ENCODE data around the gene IRF2BP1. TPM values are rescaled to one million over a fixed set of nuclear protein-coding genes. Genes with fewer than 3 reads are reported as not detected.

Gene IRF2BP1
- total and polyA plus RNA-seq, 2 donors (not counting 1 experiment from before 2014, with no cell fraction given), result 4.0 to 23.1 TPM

GRCh38 chr19:45852983-45853382 lies 33.0 kb downstream of the IRF2BP1 start:
- no peaks in the 10 kb centered on the region for H3K9me3 ChIP-seq (ENCODE audit: control insufficient read depth, insufficient read depth, low read depth, low read length)
- no peak overlapping the region for H2AFZ ChIP-seq (ENCODE audit: low read length)
- H3K27me3 ChIP-seq (ENCODE audit: control insufficient read depth, insufficient read depth, low read length), result no peaks in the 10 kb centered on the region
- no peak overlapping the region for H3K9ac ChIP-seq (ENCODE audit: insufficient read depth, low read length)
- H3K4me1 ChIP-seq (ENCODE audit: control insufficient read depth, extremely low read depth, insufficient read depth, low read length), result no peaks in the 10 kb centered on the region
- no peak overlapping the region for H3K27ac ChIP-seq (ENCODE audit: insufficient read depth, low read length)
- no peak overlapping the region for H3K4me2 ChIP-seq (ENCODE audit: extremely low read depth, insufficient read depth, low read length)
- DNase-seq (ENCODE audit: low read depth in 2 of 2), result peak in 1 of 2 donors; percentile 10
- peaks cover 36% of the 10 kb centered on the region for H3K36me3 ChIP-seq (ENCODE audit: control insufficient read depth, insufficient read depth, low read length)
- H4K20me1 ChIP-seq (ENCODE audit: control insufficient read depth, extremely low read depth, insufficient read depth, low read length), result no peaks in the 10 kb centered on the region
- TF ChIP-seq CTCF (conservative IDR thresholded peaks at IDR 0.05 in 1 of 2, IDR thresholded peaks at IDR 0.05 in 1 of 2; ENCODE audit: low read depth in 1 of 2, low read length in 2 of 2) (no peak), EZH2 (IDR thresholded peaks at IDR 0.05; ENCODE audit: low read length, missing control alignments) (no peak)
- H3K4me3 ChIP-seq (replicated peaks in 1 of 4; ENCODE audit: control extremely low read depth in 1 of 4, insufficient read depth in 1 of 4, low read depth in 3 of 4, low read length in 4 of 4), result no peak overlapping the region
- H3K79me2 ChIP-seq (ENCODE audit: control insufficient read depth, insufficient read depth, low read length), result peaks cover 10% of the 10 kb centered on the region

- DNase-seq (ENCODE audit: low read depth in 2 of 2), result peak in 1 of 2 donors; percentile 40
- no peak overlapping the region for H3K4me2 ChIP-seq (ENCODE audit: extremely low read depth, insufficient read depth, low read length)
- no peak overlapping the region for H3K4me3 ChIP-seq (replicated peaks in 1 of 4; ENCODE audit: control extremely low read depth in 1 of 4, insufficient read depth in 1 of 4, low read depth in 3 of 4, low read length in 4 of 4)
- H3K27me3 ChIP-seq (ENCODE audit: control insufficient read depth, insufficient read depth, low read length), result no peaks in the 10 kb centered on the region
- no peak overlapping the region for H2AFZ ChIP-seq (ENCODE audit: low read length)
- H3K9me3 ChIP-seq (ENCODE audit: control insufficient read depth, insufficient read depth, low read depth, low read length), result no peaks in the 10 kb centered on the region
- H3K9ac ChIP-seq (ENCODE audit: insufficient read depth, low read length), result no peak overlapping the region
- H4K20me1 ChIP-seq (ENCODE audit: control insufficient read depth, extremely low read depth, insufficient read depth, low read length), result no peaks in the 10 kb centered on the region
- TF ChIP-seq EZH2 (IDR thresholded peaks at IDR 0.05; ENCODE audit: low read length, missing control alignments) (no peak), CTCF (conservative IDR thresholded peaks at IDR 0.05 in 1 of 2, IDR thresholded peaks at IDR 0.05 in 1 of 2; ENCODE audit: low read depth in 1 of 2, low read length in 2 of 2) (no peak)
- H3K79me2 ChIP-seq (ENCODE audit: control insufficient read depth, insufficient read depth, low read length), result peaks cover 9% of the 10 kb centered on the region
- H3K4me1 ChIP-seq (ENCODE audit: control insufficient read depth, extremely low read depth, insufficient read depth, low read length), result no peaks in the 10 kb centered on the region
- no peak overlapping the region for H3K27ac ChIP-seq (ENCODE audit: insufficient read depth, low read length)
- H3K36me3 ChIP-seq (ENCODE audit: control insufficient read depth, insufficient read depth, low read length), result peaks cover 42% of the 10 kb centered on the region
These were observed 33.7 kb downstream of the IRF2BP1 start for GRCh38 chr19:45852145-45852750.

- H3K4me3 ChIP-seq (replicated peaks in 1 of 4; ENCODE audit: control extremely low read depth in 1 of 4, insufficient read depth in 1 of 4, low read depth in 3 of 4, low read length in 4 of 4), result no peak overlapping the region
- H3K4me2 ChIP-seq (ENCODE audit: extremely low read depth, insufficient read depth, low read length), result no peak overlapping the region
- no peak overlapping the region for H3K27ac ChIP-seq (ENCODE audit: insufficient read depth, low read length)
- H3K9ac ChIP-seq (ENCODE audit: insufficient read depth, low read length), result no peak overlapping the region
- TF ChIP-seq CTCF (conservative IDR thresholded peaks at IDR 0.05 in 1 of 2, IDR thresholded peaks at IDR 0.05 in 1 of 2; ENCODE audit: low read depth in 1 of 2, low read length in 2 of 2), result peak; percentile 5 to 44
- TF ChIP-seq EZH2 (IDR thresholded peaks at IDR 0.05; ENCODE audit: low read length, missing control alignments), result no peak
- no peaks in the 10 kb centered on the region for H3K79me2 ChIP-seq (ENCODE audit: control insufficient read depth, insufficient read depth, low read length)
- H2AFZ ChIP-seq (ENCODE audit: low read length), result no peak overlapping the region
- H3K27me3 ChIP-seq (ENCODE audit: control insufficient read depth, insufficient read depth, low read length), result no peaks in the 10 kb centered on the region
- no peak for DNase-seq (ENCODE audit: low read depth in 2 of 2)
- peaks cover 39% of the 10 kb centered on the region for H3K36me3 ChIP-seq (ENCODE audit: control insufficient read depth, insufficient read depth, low read length)
- no peaks in the 10 kb centered on the region for H3K4me1 ChIP-seq (ENCODE audit: control insufficient read depth, extremely low read depth, insufficient read depth, low read length)
- H4K20me1 ChIP-seq (ENCODE audit: control insufficient read depth, extremely low read depth, insufficient read depth, low read length), result no peaks in the 10 kb centered on the region
- H3K9me3 ChIP-seq (ENCODE audit: control insufficient read depth, insufficient read depth, low read depth, low read length), result no peaks in the 10 kb centered on the region
These were observed 37.0 kb downstream of the IRF2BP1 start for GRCh38 chr19:45848922-45849321.

Measured in fibroblast of lung (primary cell).